ENCODE measurements around the gene PCNX3. TPM values are rescaled to one million over a fixed set of nuclear protein-coding genes. Genes with fewer than 3 reads are reported as not detected.

The PCNX3 gene
- total RNA-seq, 1 donor from 2014 or later = 34.0 TPM

GRCh38 chr11:65646958-65647701 is 31.6 kb downstream of the PCNX3 start:
- peaks cover 75% of the 10 kb centered on the region for H3K36me3 ChIP-seq

GRCh38 chr11:65648997-65649493 is 33.5 kb downstream of the PCNX3 start:
- Histone ChIP-seq H3K36me3 (peaks cover 63% of the 10 kb centered on the region), H3K4me1 (peaks cover 33% of the 10 kb centered on the region), H3K27me3 (no peaks in the 10 kb centered on the region), H3K9me3 (no peaks in the 10 kb centered on the region), H3K27ac (no peak overlapping the region), H3K4me3 (no peak overlapping the region)
- no peak for TF ChIP-seq CTCF (IDR thresholded peaks at IDR 0.05)
- DNase-seq (peak; percentile 65), ATAC-seq (no peak)
- intact Hi-C loops (cut with DNase I) = no loop called here

More at GRCh38 chr11:65646958-65647701, 31.6 kb downstream of the PCNX3 start:
- Histone ChIP-seq H3K27ac (peak overlapping the region; percentile 11), H3K4me3 (peak overlapping the region; percentile 44), H3K4me1 (peaks cover 26% of the 10 kb centered on the region), H3K27me3 (no peaks in the 10 kb centered on the region), H3K9me3 (no peaks in the 10 kb centered on the region)
- peak; percentile 83 for DNase-seq
- no peak for TF ChIP-seq CTCF (IDR thresholded peaks at IDR 0.05)
- peak; percentile 76 for ATAC-seq
- intact Hi-C loops (cut with DNase I) = no loop called here

- intact Hi-C loops (cut with DNase I) = no loop called here
- DNase-seq (no peak), ATAC-seq (no peak)
- peaks cover 40% of the 10 kb centered on the region for H3K4me1 ChIP-seq
- H3K36me3 ChIP-seq = peaks cover 66% of the 10 kb centered on the region
- TF ChIP-seq CTCF (IDR thresholded peaks at IDR 0.05) = no peak
- no peaks in the 10 kb centered on the region for H3K27me3 ChIP-seq
- no peak overlapping the region for H3K27ac ChIP-seq
- no peak overlapping the region for H3K4me3 ChIP-seq
- no peaks in the 10 kb centered on the region for H3K9me3 ChIP-seq
These were observed 34.3 kb downstream of the PCNX3 start for GRCh38 chr11:65649656-65650546.

GRCh38 chr11:65650547-65651338 is 35.2 kb downstream of the PCNX3 start:
- no peak for TF ChIP-seq CTCF (IDR thresholded peaks at IDR 0.05)
- intact Hi-C loops (cut with DNase I) = no loop called here
- Histone ChIP-seq H3K9me3 (no peaks in the 10 kb centered on the region), H3K27me3 (no peaks in the 10 kb centered on the region), H3K4me1 (peaks cover 40% of the 10 kb centered on the region), H3K36me3 (peaks cover 67% of the 10 kb centered on the region), H3K4me3 (no peak overlapping the region), H3K27ac (peak overlapping the region; percentile 96)
- ATAC-seq (no peak), DNase-seq (peak; percentile 69)

GRCh38 chr11:65651339-65651588 is 35.7 kb downstream of the PCNX3 start:
- DNase-seq (no peak), ATAC-seq (no peak)
- H3K27me3 ChIP-seq = no peaks in the 10 kb centered on the region
- peaks cover 69% of the 10 kb centered on the region for H3K36me3 ChIP-seq
- peak overlapping the region; percentile 96 for H3K27ac ChIP-seq
- no peaks in the 10 kb centered on the region for H3K9me3 ChIP-seq
- TF ChIP-seq CTCF (IDR thresholded peaks at IDR 0.05) = no peak
- peaks cover 40% of the 10 kb centered on the region for H3K4me1 ChIP-seq
- intact Hi-C loops (cut with DNase I) = no loop called here
- H3K4me3 ChIP-seq = no peak overlapping the region

Measured in upper lobe of right lung (tissue), 1 donor.